ENCODE measurements around the gene UBE2D4.
"Not testable (repeated sequence)": the region's sequence is repeated elsewhere in the genome, so short reads cannot be mapped to it uniquely, and the experiment has no call there.

Gene UBE2D4

GRCh38 chr7:43992896-43993295, 66.7 kb downstream of the UBE2D4 start:
- H3K27ac ChIP-seq (ENCODE audit: low read depth, low read length); H3K4me2 ChIP-seq (ENCODE audit: low read length); H2AFZ ChIP-seq (ENCODE audit: insufficient read depth, low read length, poor library complexity); H3K14ac ChIP-seq (ENCODE audit: low read length); H2BK12ac ChIP-seq (ENCODE audit: low read length); DNase-seq; H3K36me3 ChIP-seq (ENCODE audit: control insufficient read depth in 1 of 2, insufficient read depth in 2 of 2, low read length in 2 of 2); H3K9me3 ChIP-seq (ENCODE audit: insufficient read depth, low read depth, low read length); H2BK5ac ChIP-seq (ENCODE audit: low read depth, low read length, poor library complexity); H3K4me1 ChIP-seq (ENCODE audit: control insufficient read depth in 1 of 2, insufficient read depth in 2 of 2, low read length in 2 of 2); H3K4me3 ChIP-seq (ENCODE audit: low read depth, low read length); H3K79me2 ChIP-seq (ENCODE audit: control insufficient read depth, insufficient read depth, low read length, poor library complexity); H4K91ac ChIP-seq (ENCODE audit: low read depth, low read length); H4K8ac ChIP-seq (ENCODE audit: low read depth, low read length); H3K9ac ChIP-seq (ENCODE audit: low read length); H3K4ac ChIP-seq (ENCODE audit: low read depth, low read length); H4K12ac ChIP-seq (ENCODE audit: low read depth, low read length); H3K27me3 ChIP-seq (ENCODE audit: insufficient read depth, low read length); H2BK120ac ChIP-seq (ENCODE audit: insufficient read depth, low read length, poor library complexity); H3K79me1 ChIP-seq (ENCODE audit: low read length); H3K23ac ChIP-seq (ENCODE audit: low read length); H2AK5ac ChIP-seq (ENCODE audit: low read length); H3K18ac ChIP-seq (ENCODE audit: low read length): not testable (repeated sequence)
- WGBS (ENCODE audit: extremely low coverage, insufficient coverage, insufficient read length): no CpG with 5 or more reads among the region's 7 CpGs

GRCh38 chr7:43994681-43995080, 68.4 kb downstream of the UBE2D4 start:
- H3K27me3 ChIP-seq (ENCODE audit: insufficient read depth, low read length); H2AFZ ChIP-seq (ENCODE audit: insufficient read depth, low read length, poor library complexity); H3K79me2 ChIP-seq (ENCODE audit: control insufficient read depth, insufficient read depth, low read length, poor library complexity); H3K9ac ChIP-seq (ENCODE audit: low read length); H3K36me3 ChIP-seq (ENCODE audit: control insufficient read depth in 1 of 2, insufficient read depth in 2 of 2, low read length in 2 of 2); H3K27ac ChIP-seq (ENCODE audit: low read depth, low read length); H3K23ac ChIP-seq (ENCODE audit: low read length); H2BK120ac ChIP-seq (ENCODE audit: insufficient read depth, low read length, poor library complexity); DNase-seq; H3K4me3 ChIP-seq (ENCODE audit: low read depth, low read length); H3K4me2 ChIP-seq (ENCODE audit: low read length); H2AK5ac ChIP-seq (ENCODE audit: low read length); H3K4ac ChIP-seq (ENCODE audit: low read depth, low read length); H4K8ac ChIP-seq (ENCODE audit: low read depth, low read length); H3K18ac ChIP-seq (ENCODE audit: low read length); H3K9me3 ChIP-seq (ENCODE audit: insufficient read depth, low read depth, low read length); H4K12ac ChIP-seq (ENCODE audit: low read depth, low read length); H3K4me1 ChIP-seq (ENCODE audit: control insufficient read depth in 1 of 2, insufficient read depth in 2 of 2, low read length in 2 of 2); H3K14ac ChIP-seq (ENCODE audit: low read length); H4K91ac ChIP-seq (ENCODE audit: low read depth, low read length); H3K79me1 ChIP-seq (ENCODE audit: low read length); H2BK12ac ChIP-seq (ENCODE audit: low read length); H2BK5ac ChIP-seq (ENCODE audit: low read depth, low read length, poor library complexity): not testable (repeated sequence)
- no CpG with 5 or more reads among the region's 6 CpGs for WGBS (ENCODE audit: extremely low coverage, insufficient coverage, insufficient read length)

GRCh38 chr7:43997532-43997931, 71.3 kb downstream of the UBE2D4 start, which contains the start of gene SPDYE1:
Gene SPDYE1, plus strand, starts transcription at chr7:43997897. Its CDS starts 2,053 bp downstream, at chr7:43999950.
- H3K18ac ChIP-seq (ENCODE audit: low read length); H4K8ac ChIP-seq (ENCODE audit: low read depth, low read length); H3K4ac ChIP-seq (ENCODE audit: low read depth, low read length); DNase-seq; H3K9ac ChIP-seq (ENCODE audit: low read length); H3K4me2 ChIP-seq (ENCODE audit: low read length); H3K23ac ChIP-seq (ENCODE audit: low read length); H4K91ac ChIP-seq (ENCODE audit: low read depth, low read length); H3K9me3 ChIP-seq (ENCODE audit: insufficient read depth, low read depth, low read length); H3K27me3 ChIP-seq (ENCODE audit: insufficient read depth, low read length); H3K79me1 ChIP-seq (ENCODE audit: low read length); H3K14ac ChIP-seq (ENCODE audit: low read length); H3K79me2 ChIP-seq (ENCODE audit: control insufficient read depth, insufficient read depth, low read length, poor library complexity); H3K36me3 ChIP-seq (ENCODE audit: control insufficient read depth in 1 of 2, insufficient read depth in 2 of 2, low read length in 2 of 2); H2BK120ac ChIP-seq (ENCODE audit: insufficient read depth, low read length, poor library complexity); H4K12ac ChIP-seq (ENCODE audit: low read depth, low read length); H3K4me3 ChIP-seq (ENCODE audit: low read depth, low read length); H2AFZ ChIP-seq (ENCODE audit: insufficient read depth, low read length, poor library complexity); H3K4me1 ChIP-seq (ENCODE audit: control insufficient read depth in 1 of 2, insufficient read depth in 2 of 2, low read length in 2 of 2); H2AK5ac ChIP-seq (ENCODE audit: low read length); H2BK5ac ChIP-seq (ENCODE audit: low read depth, low read length, poor library complexity); H2BK12ac ChIP-seq (ENCODE audit: low read length); H3K27ac ChIP-seq (ENCODE audit: low read depth, low read length): not testable (repeated sequence)
- WGBS (ENCODE audit: extremely low coverage, insufficient coverage, insufficient read length): no CpG with 5 or more reads among the region's 3 CpGs

Data from trophoblast cell (in vitro differentiated cells and primary cell).